HL-60/S4 (cell line): ENCODE data around the gene N4BP3.
"Not testable (repeated sequence)": the region's sequence is repeated elsewhere in the genome, so short reads cannot be mapped to it uniquely, and the experiment has no call there.

ENCODE experiments used
- in situ Hi-C: fragments of 300-500 bp; cut with MboI; formaldehyde crosslinking; loops from 2 replicates; pipeline ENCODE4 v1.14.3; 2022; ENCODE audit warnings: low sequenced_read_pairs

The N4BP3 gene

DNA sequence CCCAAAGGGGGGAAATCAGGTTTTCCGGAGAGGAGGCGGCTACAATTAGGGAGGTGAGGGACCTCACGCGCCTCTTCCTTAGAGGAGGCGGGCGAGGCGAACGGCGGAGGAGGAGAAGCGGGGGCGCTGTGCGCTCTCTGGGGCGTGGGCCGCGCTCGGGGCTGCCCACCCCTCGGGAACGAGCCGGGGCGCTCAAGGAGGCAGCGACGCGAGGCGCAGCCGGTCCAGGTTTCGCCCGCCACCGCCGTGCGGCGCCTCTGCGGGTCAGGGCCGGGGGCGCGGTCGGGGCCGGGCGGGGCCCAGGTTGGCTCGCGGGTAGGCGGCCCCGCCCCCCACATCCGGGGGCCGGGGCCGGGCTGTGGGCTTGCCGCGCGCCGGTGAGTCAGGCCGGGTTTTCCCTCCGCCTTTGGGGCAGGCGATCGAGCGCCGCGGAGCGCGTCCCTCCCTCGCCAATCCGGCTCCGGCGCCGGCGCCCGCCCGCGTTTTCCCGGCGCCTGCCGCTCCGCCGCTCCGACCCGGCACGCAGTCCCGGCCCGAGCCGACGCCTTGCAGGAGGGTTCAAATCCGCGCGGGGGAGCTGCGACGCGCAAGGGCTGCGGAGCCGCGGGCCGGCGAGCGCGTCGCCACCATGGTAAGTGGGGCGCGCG lies at the start of gene N4BP3:
Gene N4BP3 (plus strand): TSS at position 392 of the 647 bp plus-strand sequence. CDS start 6,052 bp downstream, outside the sequence.
- in situ Hi-C loops: no loop called here

DNA sequence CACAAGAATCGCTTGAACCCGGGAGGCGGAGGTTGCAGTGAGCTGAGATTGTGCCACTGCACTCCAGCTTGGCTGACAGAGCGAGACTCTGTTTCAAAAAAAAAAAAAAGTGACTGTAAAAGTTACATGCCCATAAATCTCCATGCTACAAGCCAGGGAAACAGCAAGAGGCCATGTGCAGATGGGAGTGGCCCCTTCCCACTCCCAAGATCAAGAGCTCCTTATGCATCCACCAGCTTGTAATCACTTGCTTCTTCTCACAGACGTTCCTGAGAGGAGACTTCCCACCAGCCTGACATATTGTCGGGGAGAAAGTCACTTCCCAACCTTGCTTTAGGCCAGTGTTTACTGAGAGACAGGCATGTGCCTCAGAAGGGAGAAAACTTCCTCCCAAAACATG lies 45.6 kb upstream of the N4BP3 start:
- in situ Hi-C loops: loop anchor here (25.0 kb wide), 3 partner anchors 455 to 955 kb away; partner anchors contain the start of genes B4GALT7 and SLC34A1

DNA sequence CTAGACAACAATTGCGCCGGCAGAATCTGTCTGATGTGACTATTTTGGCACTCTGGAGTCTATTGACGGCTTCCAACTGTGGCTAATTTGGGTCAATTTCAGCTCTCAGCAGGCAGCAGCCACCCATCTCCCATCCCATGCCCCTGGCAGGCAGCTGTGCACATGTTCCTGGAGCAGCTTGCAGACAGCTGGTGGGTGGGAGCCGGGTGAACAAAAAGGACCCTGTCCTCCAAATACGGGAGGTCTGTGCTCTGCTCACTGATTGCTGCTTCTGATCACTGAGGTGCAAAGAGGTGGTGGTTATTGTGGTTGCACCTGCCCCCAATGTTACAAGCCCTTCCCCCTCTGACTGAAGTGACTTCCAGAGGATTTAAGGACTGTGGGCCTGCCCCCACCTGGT lies 45.0 kb upstream of the N4BP3 start:
- in situ Hi-C loops: loop anchor here (25.0 kb wide), 3 partner anchors 456 to 956 kb away; partner anchors contain the start of genes B4GALT7 and SLC34A1

DNA sequence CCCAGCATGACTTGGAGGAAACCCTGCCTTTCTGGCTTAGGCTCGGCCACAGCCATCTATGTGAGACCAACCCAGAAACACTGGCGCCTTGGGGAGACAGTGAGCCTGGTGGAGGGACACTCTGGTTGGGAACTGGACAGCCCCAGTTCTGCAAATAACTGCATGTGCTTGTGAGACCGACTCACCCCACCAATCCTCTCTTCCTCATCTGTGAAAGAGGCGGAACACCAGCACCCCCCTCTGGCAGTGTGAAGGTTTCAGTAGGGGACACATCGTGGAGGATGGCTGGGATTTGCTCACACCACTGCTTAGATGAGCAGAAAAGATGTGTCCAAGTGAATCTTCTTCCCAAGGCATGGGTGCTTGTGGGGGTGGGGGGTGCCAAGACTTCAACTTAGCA lies 43.4 kb upstream of the N4BP3 start:
- in situ Hi-C loops: loop anchor here (25.0 kb wide), 3 partner anchors 458 to 958 kb away; partner anchors contain the start of genes B4GALT7 and SLC34A1

- in situ Hi-C loops: loop anchor here (25.0 kb wide), 3 partner anchors 459 to 959 kb away; partner anchors contain the start of genes B4GALT7 and SLC34A1
Measured at GRCh38 chr5:178071108-178071507, 42.2 kb upstream of the N4BP3 start.

DNA sequence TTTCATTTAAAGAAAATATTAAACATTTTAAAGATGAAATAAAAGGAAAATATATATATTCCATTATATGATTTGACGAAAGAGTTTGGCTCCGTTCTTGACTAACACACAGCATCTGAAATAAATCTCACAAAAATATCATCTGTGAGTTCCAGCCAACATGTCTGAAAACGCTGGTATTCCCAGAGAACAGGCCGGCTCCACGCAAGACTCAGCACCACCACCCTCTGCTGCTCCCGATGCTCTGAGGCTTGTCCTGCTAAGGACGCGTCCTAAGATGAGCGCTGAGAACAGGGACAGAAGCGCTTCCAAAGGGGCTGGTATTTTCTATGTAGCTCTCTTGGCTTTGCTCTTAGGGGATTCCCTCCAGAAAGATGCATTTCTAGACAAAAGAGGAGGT lies 40.6 kb upstream of the N4BP3 start:
- in situ Hi-C loops: loop anchor here (25.0 kb wide), 3 partner anchors 460 to 960 kb away; partner anchors contain the start of genes B4GALT7 and SLC34A1

DNA sequence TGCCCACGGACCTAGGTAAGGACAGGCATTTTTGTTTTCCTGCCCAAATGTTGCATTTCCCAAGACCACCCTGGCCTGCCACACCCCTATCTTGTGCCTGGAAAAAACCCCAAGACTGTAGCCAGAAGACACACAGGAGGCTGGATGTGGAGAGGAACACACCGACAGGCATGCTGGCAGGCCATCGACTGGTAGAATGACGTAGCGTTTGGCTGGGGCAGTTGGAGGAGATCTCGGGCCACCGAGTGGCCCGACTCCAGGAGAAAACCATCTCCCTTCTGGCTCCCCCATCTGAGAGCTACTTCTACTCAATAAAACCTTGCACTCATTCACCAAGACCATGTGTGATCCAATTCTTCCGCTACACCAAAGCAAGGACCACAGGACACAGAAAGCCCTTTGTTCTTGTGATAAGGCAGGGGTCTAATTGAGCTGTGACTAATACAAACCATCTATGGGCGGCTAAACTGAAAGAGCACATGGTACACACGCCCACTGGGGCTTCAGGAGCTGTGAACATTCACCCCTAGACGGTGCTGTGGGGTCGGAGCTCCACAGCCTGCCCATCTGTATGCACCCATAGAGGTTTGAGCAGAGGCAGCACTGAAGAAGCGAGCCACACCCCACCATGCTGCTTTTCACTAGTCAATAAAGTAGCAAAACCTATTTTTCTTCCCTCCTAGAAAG lies 38.9 kb upstream of the N4BP3 start:
- in situ Hi-C loops: loop anchor here (25.0 kb wide), 3 partner anchors 462 to 962 kb away; partner anchors contain the start of genes B4GALT7 and SLC34A1

DNA sequence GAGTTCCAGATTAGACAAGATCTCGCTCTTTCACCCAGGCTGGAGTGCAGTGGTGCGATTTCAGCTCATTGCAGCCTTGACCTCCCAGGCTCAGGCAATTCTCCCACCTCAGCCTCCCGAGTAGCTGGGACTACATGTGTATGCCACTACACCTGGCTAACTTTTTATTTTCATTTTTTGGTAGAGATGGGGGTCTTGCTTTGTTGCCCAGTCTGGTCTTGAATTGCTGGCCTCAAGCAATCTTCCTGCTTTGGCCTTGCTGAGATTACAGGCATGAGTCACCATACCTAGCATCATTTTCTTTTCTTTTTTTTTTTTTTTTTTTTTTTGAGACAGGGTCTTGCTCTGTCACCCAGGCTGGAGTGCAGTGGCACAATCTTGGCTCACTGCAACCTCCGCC lies 36.4 kb upstream of the N4BP3 start:
- in situ Hi-C loops: loop anchor here (5.0 kb wide), 1 partner anchor 75 kb away; the partner anchor contains the start of gene NHP2

- in situ Hi-C loops: loop anchor here (5.0 kb wide), 1 partner anchor 75 kb away; the partner anchor contains the start of gene NHP2
Measured at GRCh38 chr5:178077751-178078150, 35.6 kb upstream of the N4BP3 start.

- in situ Hi-C loops: loop anchor here (5.0 kb wide), 1 partner anchor 74 kb away; the partner anchor contains the start of gene NHP2
Measured at GRCh38 chr5:178078197-178079010, 34.9 kb upstream of the N4BP3 start.

DNA sequence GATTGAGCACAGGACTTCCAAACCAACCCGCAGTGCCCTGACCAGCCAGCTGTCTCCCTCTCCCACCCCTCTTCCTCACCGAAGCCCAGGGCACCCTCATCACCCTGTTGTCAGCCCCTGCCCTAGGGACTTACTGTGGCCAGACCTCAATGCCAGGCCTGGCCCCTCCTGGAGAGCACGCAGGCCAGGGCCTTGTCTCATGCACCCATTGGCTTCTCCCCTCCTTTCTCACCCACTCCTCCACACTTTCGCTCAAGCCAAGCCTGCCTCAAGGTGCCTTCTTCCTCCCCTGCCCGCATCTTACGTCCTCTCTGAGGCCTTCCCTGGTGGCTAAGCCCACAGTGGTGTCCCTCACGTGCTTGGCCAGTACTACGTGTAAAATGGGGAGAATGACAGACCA lies 33.3 kb upstream of the N4BP3 start:
- in situ Hi-C loops: no loop called here

DNA sequence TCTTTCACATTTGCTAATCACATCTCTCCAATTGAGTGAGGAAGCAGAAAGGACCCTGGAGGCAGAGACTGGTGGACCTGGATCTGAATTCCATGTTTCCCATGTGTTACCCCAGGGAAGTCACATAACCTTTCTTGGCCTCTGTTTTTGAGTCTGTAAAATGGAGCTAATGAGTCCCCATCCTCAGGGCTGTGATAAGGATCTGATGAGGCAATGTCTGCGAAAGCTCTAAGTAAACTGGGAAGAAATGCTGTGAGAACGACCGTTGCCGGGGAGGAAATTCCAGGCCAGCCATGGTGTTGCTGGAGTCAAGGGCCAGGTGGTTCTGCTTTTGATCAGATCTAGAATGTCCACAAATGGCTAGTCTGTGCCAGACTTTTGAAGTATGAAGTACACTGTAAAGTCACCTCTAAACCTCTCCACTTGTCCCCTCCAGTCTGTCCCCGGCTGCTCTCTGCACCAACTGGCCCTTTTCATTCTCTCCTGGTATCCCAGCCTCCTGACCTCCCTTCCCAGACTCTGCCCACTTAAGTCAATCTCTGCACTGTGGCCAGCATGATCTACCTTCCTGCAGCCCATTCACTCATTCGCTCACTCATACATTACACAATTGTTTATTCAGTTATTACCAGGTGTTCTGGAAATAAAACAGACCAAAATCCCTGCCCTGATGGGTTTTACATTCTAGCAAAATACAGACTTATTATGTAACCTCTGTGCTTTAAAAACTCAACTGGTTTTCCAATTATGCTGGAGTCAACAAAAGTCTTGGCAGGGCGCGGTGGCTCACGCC lies 32.5 kb upstream of the N4BP3 start:
- in situ Hi-C loops: no loop called here

GRCh38 chr5:178081571-178082243 lies 31.6 kb upstream of the N4BP3 start:
- in situ Hi-C loops: no loop called here

- in situ Hi-C loops: no loop called here
Measured at GRCh38 chr5:178083922-178084321, 29.4 kb upstream of the N4BP3 start.

DNA sequence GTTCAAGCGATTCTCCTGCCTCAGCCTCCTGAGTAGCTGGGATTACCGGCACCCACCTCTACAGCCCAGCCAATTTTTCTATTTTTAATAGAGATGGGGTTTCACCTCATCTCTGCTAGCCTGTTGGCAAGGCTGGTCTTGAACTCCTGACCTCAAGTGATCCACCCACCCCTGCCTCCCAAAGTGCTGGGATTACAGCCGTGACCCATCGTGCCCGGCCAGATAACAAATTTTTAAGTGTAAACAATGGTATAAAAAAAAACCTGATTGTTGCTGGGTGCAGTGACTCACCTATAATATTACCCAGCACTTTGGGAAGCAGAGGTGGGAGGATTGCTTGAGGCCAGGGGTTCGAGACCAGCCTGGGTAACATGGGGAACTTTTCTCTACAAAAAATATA lies 28.0 kb upstream of the N4BP3 start:
- in situ Hi-C loops: no loop called here

DNA sequence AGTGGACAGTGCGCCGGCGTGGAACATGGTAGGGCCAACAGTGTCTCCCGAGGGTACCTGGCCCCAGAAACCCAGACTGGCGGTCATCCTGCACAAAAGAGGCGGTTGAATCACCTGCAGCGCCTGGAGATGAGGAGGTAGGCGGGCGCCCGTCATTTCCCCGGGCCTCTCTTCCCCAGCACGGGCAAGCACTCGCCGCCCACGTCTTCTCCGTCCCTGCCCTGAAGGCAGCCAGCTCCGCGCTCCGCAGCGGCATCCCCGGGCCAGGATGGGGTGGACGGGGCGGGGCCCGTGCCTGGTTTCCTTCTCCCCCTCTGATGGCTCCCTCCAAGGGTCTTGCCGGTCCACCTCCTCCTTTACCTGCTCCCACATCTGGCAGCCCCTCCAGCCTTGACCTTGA lies 27.1 kb upstream of the N4BP3 start:
- in situ Hi-C loops: no loop called here

- in situ Hi-C loops: not testable (repeated sequence)
Measured at GRCh38 chr5:178087199-178087598, 26.1 kb upstream of the N4BP3 start.

DNA sequence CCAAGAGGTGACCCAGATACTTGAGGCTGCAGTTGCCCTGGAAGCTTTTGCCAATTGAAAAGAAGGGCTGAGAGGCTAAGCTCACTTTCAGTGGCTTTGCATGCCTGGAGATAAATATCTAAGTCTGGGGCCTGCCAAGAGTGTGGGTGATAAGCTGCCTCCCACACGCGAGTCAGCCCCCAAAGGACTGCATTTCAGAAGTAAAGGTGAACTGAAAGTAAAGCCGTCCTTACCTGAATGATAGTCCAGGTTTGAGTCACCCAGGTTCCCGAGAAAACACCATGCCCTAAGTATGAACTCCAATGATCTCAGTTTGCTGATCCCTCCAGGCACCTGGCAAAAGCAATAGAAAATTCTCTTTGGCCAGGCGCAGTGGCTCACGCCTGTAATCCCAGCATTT lies 22.5 kb upstream of the N4BP3 start:
- in situ Hi-C loops: no loop called here

- in situ Hi-C loops: no loop called here
Measured at GRCh38 chr5:178093134-178093533, 20.2 kb upstream of the N4BP3 start.

DNA sequence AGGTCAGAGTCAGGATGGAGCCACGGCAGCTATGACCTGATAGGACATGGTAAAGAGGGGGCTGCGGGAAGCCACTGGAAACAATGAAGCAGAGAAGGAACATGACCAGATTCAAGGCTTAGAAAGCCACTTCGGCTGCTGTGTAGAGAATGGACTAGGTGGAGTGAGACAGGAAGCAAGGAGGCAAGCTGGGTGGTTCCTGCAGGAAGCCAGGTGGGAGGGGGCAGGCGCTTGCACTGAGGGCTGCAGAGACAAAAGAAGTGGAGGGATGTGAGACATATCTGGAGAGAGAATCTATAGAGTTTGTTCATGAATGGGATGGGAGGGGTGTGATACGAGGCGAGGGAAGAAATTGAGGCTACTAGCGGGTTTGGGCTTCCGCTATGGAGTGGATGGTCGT lies 19.0 kb upstream of the N4BP3 start:
- in situ Hi-C loops: no loop called here
